Loucy (cell line): Measurements from ENCODE around the gene CCDC28A.

Experiments used
- CTCF ChIP-seq: fragments of 200-600 bp; sonication (generic); conservative IDR thresholded peaks from 2 replicates; pipeline ENCODE4 v1.5.1; 2014; ENCODE audit warnings: mild to moderate bottlenecking, antibody characterized with exemption, low read length
- EZH2phosphoT487 ChIP-seq: fragments of 200-600 bp; IDR thresholded peaks from 2 replicates; pipeline ENCODE4 v1.6.1; 2018; ENCODE audit warnings: antibody characterized with exemption, mild to moderate bottlenecking, moderate library complexity, borderline replicate concordance

- TF ChIP-seq CTCF: no peak
- TF ChIP-seq EZH2phosphoT487: no peak
Observed at GRCh38 chr6:138830248-138830647, 56.7 kb downstream of the CCDC28A start.
